ENCODE data around the gene ITIH3.

GRCh38 chr3:52789746-52790040 is 4.9 kb upstream of the ITIH3 start:
- TF ChIP-seq RAD21 (IDR thresholded peaks at IDR 0.05) (no peak), CTCF (IDR thresholded peaks at IDR 0.05; ENCODE audit: low read depth, low read length, missing input control) (no peak), JUND (IDR thresholded peaks at IDR 0.05) (no peak), FOXA1 (IDR thresholded peaks at IDR 0.05) (no peak), MAX (IDR thresholded peaks at IDR 0.05) (no peak), GABPA (IDR thresholded peaks at IDR 0.05 in 1 of 2, conservative IDR thresholded peaks at IDR 0.05 in 1 of 2) (no peak), TAF1 (conservative IDR thresholded peaks at IDR 0.05) (no peak), ZBTB33 (IDR thresholded peaks at IDR 0.05) (no peak), SP1 (IDR thresholded peaks at IDR 0.05) (no peak), EGR1 (IDR thresholded peaks at IDR 0.05; ENCODE audit: low read depth in 2 of 2) (no peak), YY1 (IDR thresholded peaks at IDR 0.05) (no peak), ATF3 (IDR thresholded peaks at IDR 0.05) (no peak), NR2F2 (IDR thresholded peaks at IDR 0.05) (no peak)
